ENCODE data around the gene CNTFR. TPM values are rescaled to one million over a fixed set of nuclear protein-coding genes. Genes with fewer than 3 reads are reported as not detected.

Gene CNTFR
- total and polyA plus RNA-seq, 10 of the 15 experiments (the other 5 are each of a cell fraction or from before 2014, with no cell fraction given), result not detected

- no peaks in the 10 kb centered on the region for H3K4me1 ChIP-seq (ENCODE audit: control insufficient read depth, insufficient read depth, low read length)
- H3K9me3 ChIP-seq (replicated peaks; ENCODE audit: control insufficient read depth, insufficient read depth, low read length), result peaks cover 6% of the 10 kb centered on the region; the same call in 2 of the 3 replicates
- no TSS peak for BruUV-seq (replicated peaks)
- in situ Hi-C loops (cut with MboI) (no loop called here), intact Hi-C loops (cut with micrococcal nuclease; ENCODE audit: unreplicated experiment) (no loop called here)
- no peak overlapping the region for H2AFZ ChIP-seq (ENCODE audit: control insufficient read depth, low read depth, low read length)
- no peak overlapping the region for H3K27ac ChIP-seq (ENCODE audit: control insufficient read depth, insufficient read depth)
- no peaks in the 10 kb centered on the region for H3K36me3 ChIP-seq (ENCODE audit: control insufficient read depth in 2 of 2, insufficient read depth in 2 of 2, low read length in 1 of 2)
- ChIA-PET POLR2A (no interaction called here), CTCF (no interaction called here), SMC1A (ENCODE audit: uncharacterized antibody, unreplicated experiment) (interaction anchor here (0.5 kb wide), 1 partner anchor 131 kb away, joined by 3 read pairs; no protein-coding TSS in a partner anchor), RAD21 (ENCODE audit: unreplicated experiment) (no interaction called here)
- H3K4me2 ChIP-seq (ENCODE audit: control insufficient read depth, insufficient read depth), result no peak overlapping the region
- ATAC-seq (no peak), DNase-seq (ENCODE audit: low read depth, low spot score) (no peak), FAIRE-seq (no peak)
- H3K9ac ChIP-seq (ENCODE audit: control insufficient read depth, insufficient read depth, low read length), result no peak overlapping the region
- WGBS (ENCODE audit: insufficient coverage, insufficient replicate concordance, low lambda C conversion rate, missing lambda C conversion rate), result 64% methylated on average over 8 of the region's 8 CpGs
- TF ChIP-seq TCF7 (IDR thresholded peaks at IDR 0.05; ENCODE audit: borderline replicate concordance), result no peak
- TF ChIP-seq MXI1 (IDR thresholded peaks at IDR 0.05; ENCODE audit: low read depth, low read length), result no peak
- no peak for TF ChIP-seq MYB (IDR thresholded peaks at IDR 0.05; ENCODE audit: borderline replicate concordance, low read depth, low read length)
- TF ChIP-seq MTA3 (IDR thresholded peaks at IDR 0.05; ENCODE audit: borderline replicate concordance, low read length), result no peak
- no peak for TF ChIP-seq RB1 (IDR thresholded peaks at IDR 0.05; ENCODE audit: borderline replicate concordance)
- TF ChIP-seq KAT2A (conservative IDR thresholded peaks at IDR 0.05; ENCODE audit: control insufficient read depth, low read depth, low read length), result no peak
- TF ChIP-seq NFYB (IDR thresholded peaks at IDR 0.05; ENCODE audit: insufficient read depth, low read depth, low read length), result no peak
- TF ChIP-seq, protein P1, sequence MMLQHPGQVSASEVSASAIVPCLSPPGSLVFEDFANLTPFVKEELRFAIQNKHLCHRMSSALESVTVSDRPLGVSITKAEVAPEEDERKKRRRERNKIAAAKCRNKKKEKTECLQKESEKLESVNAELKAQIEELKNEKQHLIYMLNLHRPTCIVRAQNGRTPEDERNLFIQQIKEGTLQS (IDR thresholded peaks at IDR 0.05; ENCODE audit: borderline replicate concordance, extremely low read depth, low read depth, low read length), result no peak
- no peak for TF ChIP-seq TARDBP (IDR thresholded peaks at IDR 0.05; ENCODE audit: borderline replicate concordance)
- no peak for TF ChIP-seq E2F4 (IDR thresholded peaks at IDR 0.05; ENCODE audit: low read depth, low read length)
- TF ChIP-seq YBX1 (IDR thresholded peaks at IDR 0.05), result no peak
- H4K20me1 ChIP-seq (ENCODE audit: control insufficient read depth, insufficient read depth), result peaks cover 3% of the 10 kb centered on the region; the same call in 1 of the 2 replicates
- H3K79me2 ChIP-seq (ENCODE audit: control insufficient read depth, insufficient read depth, low read length), result no peaks in the 10 kb centered on the region
- H3K27me3 ChIP-seq (replicated peaks in 1 of 2; ENCODE audit: control insufficient read depth in 2 of 2, insufficient read depth in 2 of 2, low read length in 1 of 2), result peaks cover 6 to 9% of the 10 kb centered on the region in 2 experiments; a peak in 3 of 4 replicates
- H3K4me3 ChIP-seq, result no peak overlapping the region
These were observed 23.2 kb downstream of the CNTFR start for GRCh38 chr9:34566322-34566721.
